ENCODE results near the gene DUSP7.

DNA sequence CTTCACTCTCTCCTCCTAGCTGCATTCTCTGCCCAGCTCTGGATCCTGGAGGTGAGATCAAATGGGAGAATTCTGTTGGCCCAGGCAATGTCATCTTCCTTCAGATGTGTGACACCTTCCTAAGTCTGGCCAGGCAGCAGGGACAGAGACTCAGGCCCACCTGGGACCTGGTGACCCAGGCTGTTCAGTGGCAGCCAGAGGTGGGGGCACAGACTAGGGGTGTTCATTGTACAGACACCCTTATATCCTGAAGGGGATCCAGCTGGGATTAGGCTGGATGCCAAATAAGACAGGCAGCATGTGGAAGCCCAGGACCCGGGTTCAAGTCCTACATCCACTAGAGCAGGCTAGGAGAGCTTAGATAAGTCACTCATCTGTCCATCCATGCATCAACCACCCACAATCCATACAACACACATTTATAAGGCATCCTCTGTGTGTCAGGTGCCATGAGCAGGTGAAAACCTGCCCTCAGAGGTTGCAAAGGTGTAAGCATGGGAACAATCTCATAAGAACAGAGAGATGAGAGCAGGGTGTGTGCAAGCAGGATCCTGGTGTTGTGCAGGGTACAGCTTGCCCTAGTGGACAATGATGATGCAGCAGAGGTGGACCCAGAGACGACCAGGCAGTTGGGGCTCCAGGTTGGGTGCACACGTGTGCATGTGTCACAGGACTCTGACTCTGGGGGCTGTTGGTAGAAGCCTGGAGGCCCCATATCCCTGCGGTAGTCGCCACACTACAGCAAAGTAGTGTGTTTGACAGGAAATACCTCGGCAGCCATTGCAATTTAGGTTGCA, 42.4 kb downstream of the DUSP7 start:
- TF ChIP-seq, protein P1, sequence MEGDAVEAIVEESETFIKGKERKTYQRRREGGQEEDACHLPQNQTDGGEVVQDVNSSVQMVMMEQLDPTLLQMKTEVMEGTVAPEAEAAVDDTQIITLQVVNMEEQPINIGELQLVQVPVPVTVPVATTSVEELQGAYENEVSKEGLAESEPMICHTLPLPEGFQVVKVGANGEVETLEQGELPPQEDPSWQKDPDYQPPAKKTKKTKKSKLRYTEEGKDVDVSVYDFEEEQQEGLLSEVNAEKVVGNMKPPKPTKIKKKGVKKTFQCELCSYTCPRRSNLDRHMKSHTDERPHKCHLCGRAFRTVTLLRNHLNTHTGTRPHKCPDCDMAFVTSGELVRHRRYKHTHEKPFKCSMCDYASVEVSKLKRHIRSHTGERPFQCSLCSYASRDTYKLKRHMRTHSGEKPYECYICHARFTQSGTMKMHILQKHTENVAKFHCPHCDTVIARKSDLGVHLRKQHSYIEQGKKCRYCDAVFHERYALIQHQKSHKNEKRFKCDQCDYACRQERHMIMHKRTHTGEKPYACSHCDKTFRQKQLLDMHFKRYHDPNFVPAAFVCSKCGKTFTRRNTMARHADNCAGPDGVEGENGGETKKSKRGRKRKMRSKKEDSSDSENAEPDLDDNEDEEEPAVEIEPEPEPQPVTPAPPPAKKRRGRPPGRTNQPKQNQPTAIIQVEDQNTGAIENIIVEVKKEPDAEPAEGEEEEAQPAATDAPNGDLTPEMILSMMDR (conservative IDR thresholded peaks at IDR 0.05 in 1 of 2, IDR thresholded peaks at IDR 0.05 in 1 of 2; ENCODE audit: extremely low read depth in 1 of 2, insufficient read depth in 1 of 2, low read depth in 1 of 2, low read length in 2 of 2): peak; percentile 12 to 33
- no peak for TF ChIP-seq EZH2 (IDR thresholded peaks at IDR 0.05; ENCODE audit: borderline replicate concordance, low read length)
